Adrenal gland (tissue), 5 donors: Measurements from ENCODE around the gene PPP1R14B.

Experiments used
- POLR2A ChIP-seq, 2 donors: fragments of 450-650 bp; IDR thresholded peaks; one replicate each; pipeline ENCODE4 v1.6.1; 2017; ENCODE audit warnings: antibody characterized with exemption in 2 of 2, mild to moderate bottlenecking in 2 of 2, moderate library complexity in 1 of 2
- TF ChIP-seq, protein P1 (sequence below), 6 experiments: fragments of 450-650 bp in 4 of 6; fragments of 200-600 bp in 2 of 6; sonication (generic) in 1 of 6; IDR thresholded peaks; 1 replicate in 5 of 6; 2 replicates in 1 of 6; pipeline versions ENCODE4 v1.5.1 to v1.8.0; 2016 to 2021; ENCODE audit warnings: antibody characterized with exemption in 6 of 6, mild to moderate bottlenecking in 2 of 6, moderate library complexity in 1 of 6
- donor health status: DM: no; HTN: no; CAD: no.

DNA sequence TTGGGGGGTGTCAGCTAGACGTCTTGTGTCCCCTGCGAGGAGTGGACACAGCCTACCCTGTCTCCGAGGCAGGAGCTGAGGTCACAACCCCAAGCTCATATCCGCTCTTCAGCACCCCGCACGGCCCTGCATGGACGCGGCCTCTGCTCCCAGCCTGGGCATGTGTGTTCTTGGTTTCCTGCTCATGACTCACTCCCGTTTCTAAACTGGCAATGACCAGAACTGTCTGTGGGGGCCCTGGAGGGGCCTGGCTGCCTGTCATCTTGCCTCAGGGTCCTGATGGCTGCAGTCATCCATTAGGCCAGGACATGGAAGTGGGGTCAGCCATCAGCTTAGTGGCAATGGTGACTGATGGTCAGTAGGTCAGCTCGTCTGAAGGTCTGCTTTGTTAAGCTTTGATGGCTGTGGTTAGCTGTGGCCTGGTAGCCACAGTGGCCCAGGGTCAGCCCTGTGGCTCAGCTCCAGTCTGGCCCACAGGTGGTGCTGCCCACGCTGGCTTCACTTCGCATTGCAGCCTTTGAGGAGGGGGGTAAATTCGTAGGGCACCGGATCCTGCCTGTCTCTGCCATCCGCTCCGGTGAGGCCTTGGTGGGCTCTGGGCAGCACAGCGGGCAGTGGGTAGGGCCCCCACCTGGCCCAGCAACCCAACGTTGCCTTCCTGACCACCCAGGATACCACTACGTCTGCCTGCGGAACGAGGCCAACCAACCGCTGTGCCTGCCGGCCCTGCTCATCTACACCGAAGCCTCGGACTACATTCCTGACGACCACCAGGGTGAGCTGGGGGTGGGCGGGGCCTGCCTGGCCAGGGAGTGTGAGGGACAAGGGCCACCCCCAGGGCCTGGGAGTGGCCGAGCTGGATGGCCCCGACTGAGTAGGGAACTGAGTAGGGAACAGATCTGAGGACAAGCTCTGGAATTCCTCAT is 16.5 kb upstream of the PPP1R14B start:
- TF ChIP-seq, protein P1, sequence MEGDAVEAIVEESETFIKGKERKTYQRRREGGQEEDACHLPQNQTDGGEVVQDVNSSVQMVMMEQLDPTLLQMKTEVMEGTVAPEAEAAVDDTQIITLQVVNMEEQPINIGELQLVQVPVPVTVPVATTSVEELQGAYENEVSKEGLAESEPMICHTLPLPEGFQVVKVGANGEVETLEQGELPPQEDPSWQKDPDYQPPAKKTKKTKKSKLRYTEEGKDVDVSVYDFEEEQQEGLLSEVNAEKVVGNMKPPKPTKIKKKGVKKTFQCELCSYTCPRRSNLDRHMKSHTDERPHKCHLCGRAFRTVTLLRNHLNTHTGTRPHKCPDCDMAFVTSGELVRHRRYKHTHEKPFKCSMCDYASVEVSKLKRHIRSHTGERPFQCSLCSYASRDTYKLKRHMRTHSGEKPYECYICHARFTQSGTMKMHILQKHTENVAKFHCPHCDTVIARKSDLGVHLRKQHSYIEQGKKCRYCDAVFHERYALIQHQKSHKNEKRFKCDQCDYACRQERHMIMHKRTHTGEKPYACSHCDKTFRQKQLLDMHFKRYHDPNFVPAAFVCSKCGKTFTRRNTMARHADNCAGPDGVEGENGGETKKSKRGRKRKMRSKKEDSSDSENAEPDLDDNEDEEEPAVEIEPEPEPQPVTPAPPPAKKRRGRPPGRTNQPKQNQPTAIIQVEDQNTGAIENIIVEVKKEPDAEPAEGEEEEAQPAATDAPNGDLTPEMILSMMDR (IDR thresholded peaks at IDR 0.05), result no peak
- no peak for TF ChIP-seq POLR2A (IDR thresholded peaks at IDR 0.05)
